Suppressor macrophage (primary cell): Measurements from ENCODE around the gene POLA1.
A peak's percentile ranks its signal among the peaks of the same experiment; 100 is the strongest.

Experiments used
- DNase-seq, 4 experiments: peaks; one replicate each; pipeline ENCODE4 v3.0.0-alpha.2; 2020 to 2022

Gene POLA1

DNA sequence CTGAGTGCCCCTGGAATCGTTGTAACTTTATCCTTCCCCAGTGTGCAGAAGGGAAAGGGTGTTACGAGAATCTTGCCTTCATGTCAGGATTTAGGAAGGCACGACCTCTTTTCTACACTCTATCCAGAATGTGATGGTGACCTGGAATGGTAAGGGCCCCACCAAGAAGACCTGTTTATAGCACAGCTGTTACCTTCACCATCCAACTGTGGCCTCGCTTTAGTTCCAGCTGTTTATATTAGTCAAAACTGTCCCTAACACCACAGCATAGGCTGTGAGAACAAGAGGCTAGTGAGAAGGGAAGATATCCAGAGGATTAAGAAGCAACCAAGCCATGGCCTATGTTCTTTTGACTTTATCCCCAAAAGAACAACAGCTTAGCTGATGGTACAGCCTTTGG is 294.0 kb downstream of the POLA1 start:
- DNase-seq, result no peak

DNA sequence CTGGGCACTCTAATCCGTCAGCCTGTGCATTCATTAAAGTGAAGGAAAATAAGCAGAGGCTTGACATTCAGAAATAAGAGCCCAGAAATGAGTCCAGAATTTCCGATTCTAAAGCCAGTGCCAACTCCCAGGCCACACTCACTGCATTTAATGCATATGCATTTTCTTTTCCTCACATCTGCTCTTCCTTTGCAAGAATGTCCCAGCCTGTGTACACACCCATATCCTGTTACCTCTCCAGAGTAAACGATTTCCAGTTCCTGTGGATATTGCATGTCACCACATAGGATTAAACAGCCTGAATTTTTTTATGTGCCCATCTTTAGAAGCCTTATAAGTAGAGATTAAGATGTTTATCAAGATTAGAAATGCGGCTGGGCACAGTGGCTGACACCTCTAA is 294.6 kb downstream of the POLA1 start:
- DNase-seq, result no peak

DNA sequence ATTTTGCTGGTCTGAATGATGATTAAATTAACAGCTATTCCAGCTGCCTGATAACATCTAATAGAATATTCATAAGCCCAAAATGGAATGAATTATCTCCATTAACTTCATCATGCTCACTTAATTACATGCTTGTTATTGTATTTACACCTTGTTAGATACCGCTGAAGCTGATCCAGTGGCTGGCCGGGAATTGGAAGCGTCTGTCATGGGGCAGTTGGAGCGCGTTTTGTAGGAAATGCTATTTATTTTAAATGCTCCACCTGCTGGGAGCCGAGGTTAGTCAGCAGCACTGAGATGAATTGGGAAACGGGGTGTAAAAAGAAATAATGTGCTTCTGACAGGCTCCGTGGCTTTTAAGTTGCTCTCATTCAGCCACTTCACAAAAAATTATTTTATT is 296.8 kb downstream of the POLA1 start:
- no peak for DNase-seq

GRCh38 chrX:24993879-24994278 is 300.2 kb downstream of the POLA1 start:
- no peak for DNase-seq

DNA sequence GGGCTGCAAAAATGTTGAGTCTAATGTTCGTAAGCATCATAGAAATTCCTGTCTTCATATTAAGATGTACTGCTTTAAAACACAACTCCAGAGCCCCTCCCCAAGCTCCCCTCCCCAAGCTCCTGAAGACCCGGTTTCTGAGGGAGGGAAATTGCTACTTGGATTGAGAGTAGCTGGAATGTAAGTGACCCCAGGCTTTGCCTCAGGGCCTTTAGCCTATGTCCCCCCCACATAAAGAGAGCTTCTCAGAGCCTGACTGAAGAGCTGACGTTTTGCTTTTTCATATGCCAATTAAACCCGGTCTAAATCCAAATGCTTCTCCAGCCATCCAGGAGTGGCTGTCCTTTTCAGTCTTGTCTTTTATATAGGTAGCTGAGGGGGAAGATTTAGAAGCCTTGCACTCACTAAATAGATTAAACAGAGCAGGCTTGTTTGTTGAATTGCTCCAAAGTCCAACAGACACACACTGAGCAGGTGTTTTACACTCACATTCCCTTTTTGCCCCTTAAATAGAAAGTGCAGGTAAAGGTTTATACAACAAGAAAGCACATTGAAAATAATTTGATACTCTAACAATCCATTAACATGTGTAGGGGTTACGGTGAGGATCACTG is 302.5 kb downstream of the POLA1 start:
- DNase-seq, result no peak

DNA sequence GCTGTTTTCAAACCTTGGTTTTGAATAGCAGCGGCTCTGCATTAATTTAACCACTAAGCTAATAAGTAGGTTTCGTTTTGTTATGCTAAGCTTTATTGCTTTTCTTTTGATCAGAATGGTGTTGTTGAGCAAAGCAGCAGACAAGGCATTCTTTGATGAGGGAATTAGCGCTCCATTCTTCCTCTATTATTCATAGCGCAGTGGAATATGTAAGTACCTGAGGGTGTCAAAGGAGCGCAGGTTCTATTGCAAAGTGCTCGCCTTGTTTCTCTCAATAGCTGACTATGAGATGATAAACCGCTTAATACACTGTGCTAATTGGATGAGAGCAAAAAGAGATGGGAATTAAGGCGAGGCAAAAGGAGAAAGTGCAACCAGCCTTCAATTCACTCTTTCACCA is 305.8 kb downstream of the POLA1 start:
- no peak for DNase-seq

DNA sequence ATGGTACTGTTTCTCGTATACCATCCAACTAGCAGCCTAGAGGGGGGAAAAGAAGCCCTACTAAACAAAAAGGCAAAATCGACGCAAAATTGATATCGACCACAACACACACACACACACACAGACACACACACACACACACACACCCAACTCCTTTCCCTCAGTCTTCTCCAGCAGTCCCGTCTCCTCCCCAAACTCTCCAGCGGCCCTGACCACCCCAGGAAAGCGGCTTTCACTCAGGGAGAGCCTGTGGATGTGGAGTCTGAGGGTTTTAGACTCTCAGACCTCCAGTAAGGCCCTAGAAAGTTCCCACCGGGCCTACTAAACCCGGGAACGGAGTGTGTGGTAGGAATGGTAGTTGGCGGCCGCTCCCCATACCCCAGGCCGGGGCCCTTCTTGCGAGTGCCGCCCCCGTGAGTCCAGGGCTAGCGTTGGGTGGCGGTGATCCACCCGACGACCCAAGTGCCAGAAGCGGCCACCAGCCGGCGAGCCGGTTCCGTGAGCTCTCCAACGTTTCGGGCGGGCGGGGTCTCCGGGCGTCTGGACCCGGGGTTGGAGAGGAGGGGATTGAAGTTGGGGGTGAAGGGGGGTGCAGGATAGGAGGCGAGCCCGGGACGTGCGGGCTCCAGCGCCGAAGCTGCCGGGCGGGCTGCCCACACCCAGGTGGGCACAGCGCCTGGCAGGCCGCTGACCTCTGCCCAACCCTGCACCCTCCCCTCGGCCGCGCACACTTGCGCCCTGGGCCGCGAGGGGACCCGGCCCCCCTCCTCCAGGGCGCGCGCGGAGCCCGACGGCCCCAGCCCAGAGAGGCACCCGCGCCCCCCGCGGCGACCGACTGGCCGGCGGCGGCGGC is 308.3 kb downstream of the POLA1 start:
- no peak for DNase-seq

- DNase-seq, result no peak
Observed at GRCh38 chrX:25002661-25003020, 308.9 kb downstream of the POLA1 start.

- DNase-seq, result no peak
Observed at GRCh38 chrX:25003066-25003849, 309.5 kb downstream of the POLA1 start.

DNA sequence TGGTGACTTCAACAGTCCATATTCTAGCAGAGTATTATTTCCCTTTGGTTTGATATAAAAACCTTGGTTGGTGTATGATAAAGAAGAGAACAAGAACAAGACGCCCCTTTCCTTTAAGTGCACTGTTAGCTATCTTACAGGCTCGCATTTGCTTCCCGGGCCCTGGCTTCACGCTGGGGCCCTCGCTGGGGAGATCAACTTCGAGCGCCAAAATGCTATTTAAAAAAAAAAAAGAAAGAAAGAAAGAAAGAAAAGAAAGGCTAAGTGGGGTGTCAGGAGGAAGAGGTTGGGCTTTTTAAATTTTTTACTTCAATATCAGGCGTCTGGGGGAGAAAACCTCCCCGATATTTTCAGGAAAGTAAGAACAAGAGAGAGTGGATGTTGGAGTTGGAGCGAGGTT is 310.3 kb downstream of the POLA1 start:
- no peak for DNase-seq

DNA sequence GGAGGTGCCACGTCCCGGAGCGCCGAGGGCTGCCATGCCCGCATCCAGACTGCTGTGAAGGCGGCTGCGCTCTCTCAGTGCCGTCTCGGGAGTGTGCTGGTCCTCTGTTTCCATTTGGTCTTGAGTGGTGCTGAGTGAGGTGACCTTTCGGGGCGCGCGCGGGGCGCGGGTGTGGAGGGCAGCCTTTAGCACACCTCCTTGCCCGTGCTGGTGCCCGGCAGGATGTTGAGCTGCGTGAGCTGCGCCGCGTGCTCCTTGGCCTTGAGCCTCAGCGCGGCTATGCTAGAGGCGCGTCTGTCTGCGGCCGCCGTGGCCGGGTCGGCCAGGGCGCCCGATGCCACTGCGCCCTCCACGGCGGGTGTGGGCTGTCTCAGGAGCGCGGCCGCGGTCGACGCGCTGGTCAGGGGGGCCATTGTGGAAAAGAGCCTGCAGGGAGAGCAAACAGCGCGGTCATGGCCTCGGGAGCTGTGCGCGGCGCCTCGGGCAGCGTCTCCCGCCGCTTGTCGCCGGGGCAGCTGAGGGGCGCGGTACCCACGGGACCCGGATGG is 310.8 kb downstream of the POLA1 start:
- DNase-seq, result no peak

DNA sequence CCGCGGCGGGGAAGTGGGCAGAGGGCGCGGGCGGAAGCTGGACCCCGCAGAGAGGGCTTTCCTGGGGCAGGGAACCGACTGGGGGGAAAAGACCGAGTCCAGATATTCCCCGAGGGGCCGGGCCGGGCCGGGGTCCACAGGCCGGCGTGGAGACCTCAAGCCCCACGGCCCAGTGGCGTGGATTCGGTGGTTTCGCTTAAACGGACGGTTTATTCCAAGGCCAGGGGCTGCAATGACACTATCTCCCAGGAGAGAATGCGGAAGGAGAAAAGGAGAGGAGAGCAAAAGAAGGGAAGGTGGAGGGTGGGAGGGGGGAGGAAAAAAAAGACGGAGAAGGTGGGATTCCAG is 311.3 kb downstream of the POLA1 start:
- DNase-seq, result no peak

DNA sequence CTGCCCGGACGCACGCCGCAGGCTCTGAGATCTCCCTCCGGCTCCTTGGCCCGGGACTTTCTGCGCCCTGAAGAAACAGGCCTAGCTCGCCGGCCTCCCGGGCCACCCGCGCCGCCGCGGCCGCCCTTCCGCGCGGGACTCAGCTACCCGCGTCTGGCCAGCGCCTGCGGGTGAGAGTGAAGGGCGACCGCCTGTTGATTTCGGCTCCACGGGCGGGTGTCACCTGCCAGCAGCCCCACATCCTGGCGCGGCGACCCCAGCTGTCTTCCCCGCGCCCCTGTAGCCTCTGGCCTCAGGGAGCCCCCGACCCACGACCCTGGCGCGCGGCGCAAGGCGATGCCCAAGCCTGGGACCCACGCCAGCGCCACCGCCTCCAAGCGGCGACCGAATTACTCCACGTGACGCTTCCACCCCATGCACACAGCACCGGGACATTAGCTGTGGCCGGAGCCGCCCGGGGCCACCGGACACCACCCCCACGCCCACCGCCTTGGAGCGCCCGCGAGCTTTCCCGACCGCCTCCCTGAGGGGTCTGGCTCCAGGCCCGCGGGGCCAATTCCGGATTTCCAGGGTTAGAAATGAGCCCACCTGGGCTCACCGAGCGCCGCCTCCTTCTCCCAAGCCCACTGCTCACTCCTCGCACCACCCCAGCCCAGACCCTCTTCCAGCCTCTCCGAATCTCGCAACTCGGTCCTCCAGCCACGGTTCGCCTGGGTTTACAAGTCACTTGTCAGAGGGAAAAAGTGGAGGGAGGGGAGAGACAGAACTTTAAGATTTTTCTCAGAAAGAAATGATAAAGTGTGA is 311.9 kb downstream of the POLA1 start:
- no peak for DNase-seq

DNA sequence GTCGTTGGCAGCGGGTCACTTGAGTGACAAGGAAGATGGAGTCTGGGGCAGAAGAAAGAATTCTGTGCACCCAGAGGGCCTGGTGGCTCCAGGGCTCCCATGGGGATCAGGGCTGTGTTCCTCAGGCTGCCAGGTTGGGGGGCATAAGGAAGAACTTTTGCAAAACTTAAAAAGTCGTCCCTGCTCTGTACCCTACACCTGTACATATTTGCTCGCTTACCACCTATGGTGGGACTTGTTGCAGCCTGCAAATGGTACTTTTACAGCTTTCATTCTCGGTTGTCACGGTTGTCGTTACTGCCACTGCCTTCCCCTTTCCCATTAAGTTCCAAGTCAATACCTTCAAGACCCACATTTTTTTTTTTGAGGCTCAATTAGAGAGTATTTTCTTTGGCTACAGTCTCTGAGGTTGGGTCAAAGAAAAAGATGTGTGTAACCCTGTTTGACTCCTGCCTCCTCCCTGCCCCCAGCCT is 312.9 kb downstream of the POLA1 start:
- no peak for DNase-seq

- DNase-seq, result no peak
Observed at GRCh38 chrX:25007059-25008053, 313.6 kb downstream of the POLA1 start.

GRCh38 chrX:25009407-25009806 is 315.7 kb downstream of the POLA1 start:
- no peak for DNase-seq

DNA sequence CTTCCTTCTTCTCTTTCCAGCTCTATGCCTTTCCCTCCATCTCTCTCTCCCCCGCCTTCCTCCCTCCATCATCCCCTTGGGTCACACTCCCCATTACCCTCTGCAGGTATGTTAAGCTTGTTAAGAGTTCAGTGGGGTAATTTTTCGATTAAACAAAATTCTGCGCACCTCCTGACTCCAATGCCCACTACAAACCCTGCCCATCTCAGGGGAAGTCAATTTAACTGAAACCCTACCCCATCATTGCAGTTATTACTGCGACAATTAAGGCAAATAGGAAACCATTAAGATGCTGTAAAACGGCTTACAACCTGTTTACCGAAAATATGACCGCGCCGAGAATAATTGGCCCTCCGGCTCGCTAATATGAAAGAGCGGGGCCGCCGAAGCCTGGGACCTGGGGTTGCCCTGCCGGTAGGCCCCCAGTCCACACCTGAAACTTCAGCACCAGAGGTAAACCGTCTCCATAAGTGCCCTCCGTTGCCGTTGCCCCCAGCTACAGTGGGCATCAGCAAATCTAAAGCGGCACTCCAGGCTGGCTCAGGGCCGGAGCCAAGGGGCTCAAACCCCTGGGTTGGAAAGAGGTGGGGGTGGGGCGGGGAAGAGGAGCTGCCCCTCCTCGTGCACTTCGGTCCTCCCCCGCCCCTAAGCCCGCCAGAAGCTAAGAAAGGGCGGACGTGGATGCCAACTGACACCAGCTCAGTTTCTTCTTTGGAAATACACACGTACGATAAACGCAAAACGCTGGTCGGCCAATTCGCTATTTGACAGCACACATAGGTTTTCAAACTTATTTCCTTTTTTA is 317.3 kb downstream of the POLA1 start:
- DNase-seq, result no peak

GRCh38 chrX:25011589-25012432 is 318.1 kb downstream of the POLA1 start:
- no peak for DNase-seq

GRCh38 chrX:25012433-25012735 is 318.7 kb downstream of the POLA1 start:
- DNase-seq, result peak in 2 of 4 experiments; percentile 15 to 20
